Natural killer cell treated with Interleukin-12 subunit alpha and Interleukin-12 subunit beta and Interleukin-15 and Interleukin-18, amount 100 ng/mL, for 72 hours (primary cell): Measurements from ENCODE around the gene GCN1. TPM values are rescaled to one million over a fixed set of nuclear protein-coding genes. Genes with fewer than 3 reads are reported as not detected.

Source experiments
- ATAC-seq, 2 donors: fragments of 150-1000 bp; cut with Tn5 transposase in 1 of 2; sonication (Bioruptor Pico), chemical (Tn5 transposase) in 1 of 2; 2 replicates each; pipeline ENCODE4 v1.10.0; 2021
- DNase-seq: peaks from one replicate; pipeline ENCODE4 v3.0.0; 2022; ENCODE audit warnings: low spot score
- H3K27ac Mint-ChIP-seq, 2 donors: 1 replicate in 1 of 2; 2 replicates in 1 of 2; pipeline ENCODE4 v1.8.0; 2022; ENCODE audit warnings: mixed read lengths in 2 of 2, mild to moderate bottlenecking in 1 of 2, moderate library complexity in 1 of 2
- H3K27me3 Mint-ChIP-seq, 2 donors: 1 replicate in 1 of 2; 2 replicates in 1 of 2; pipeline ENCODE4 v1.8.0; 2022; ENCODE audit warnings: mixed read lengths in 2 of 2
- H3K36me3 Mint-ChIP-seq: one replicate; pipeline ENCODE4 v1.8.0; 2022; ENCODE audit warnings: mixed read lengths
- H3K4me1 Mint-ChIP-seq, 2 donors: 1 replicate in 1 of 2; 2 replicates in 1 of 2; pipeline ENCODE4 v1.8.0; 2022; ENCODE audit warnings: low read depth in 2 of 2, mixed read lengths in 2 of 2, mild to moderate bottlenecking in 1 of 2
- H3K4me3 Mint-ChIP-seq: one replicate; pipeline ENCODE4 v1.8.0; 2022; ENCODE audit warnings: mixed read lengths
- H3K9me3 Mint-ChIP-seq: 2 replicates; pipeline ENCODE4 v1.8.0; 2022; ENCODE audit warnings: mixed read lengths
- total RNA-seq, 2 donors: library from RNA; stranded (reverse); gene quantifications; one replicate each; pipeline ENCODE4 v1.2.3, GENCODE V29; 2022

GCN1 gene
- total RNA-seq, 2 donors from 2014 or later = 126 to 311 TPM

DNA sequence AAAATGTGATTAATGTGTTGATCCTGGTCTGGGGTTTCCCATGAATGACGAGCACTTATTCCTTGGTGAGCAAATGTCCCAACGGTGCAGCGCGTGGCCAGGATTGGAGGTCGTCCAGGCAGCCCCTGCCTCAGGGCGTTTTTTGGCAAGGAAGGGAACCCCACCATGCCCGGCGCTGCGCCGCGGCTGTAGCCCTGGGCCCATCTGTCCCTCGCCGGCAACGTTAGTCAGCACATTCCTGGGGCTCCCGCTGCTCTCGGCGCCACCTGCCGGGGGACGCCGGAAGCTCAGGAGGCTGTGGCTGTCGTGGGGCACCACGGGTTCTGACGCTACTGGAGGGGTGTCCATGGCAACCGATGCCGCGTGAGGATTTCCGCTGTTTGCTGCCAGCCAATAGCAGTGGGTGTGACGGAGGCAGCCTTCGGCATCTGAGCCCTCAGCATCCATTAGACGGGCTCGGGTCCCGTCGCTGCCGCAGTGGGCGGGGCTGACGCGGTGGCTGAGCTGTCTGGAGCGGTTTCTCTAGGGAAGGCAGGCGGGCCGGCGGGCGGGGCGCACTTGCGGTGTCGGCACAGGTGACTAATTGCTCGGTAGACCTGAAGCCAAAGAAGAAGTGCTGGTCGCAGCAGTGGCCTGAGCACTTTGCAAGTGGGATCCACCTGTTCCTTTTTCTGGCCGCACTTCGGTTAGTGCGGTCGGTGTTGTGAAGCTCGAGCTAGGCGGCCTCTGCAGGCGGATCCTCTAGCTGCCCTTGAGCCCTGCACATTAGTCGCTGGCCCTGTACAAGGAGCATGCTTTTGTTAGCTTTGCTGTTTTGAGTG, 107.5 kb downstream of the GCN1 start:
- Mint-ChIP-seq H3K27ac (peak overlapping the region; percentile 87 to 90), H3K9me3 (no peaks in the 10 kb centered on the region), H3K36me3 (no peaks in the 10 kb centered on the region), H3K27me3 (no peaks in the 10 kb centered on the region), H3K4me3 (peak overlapping the region; percentile 78), H3K4me1 (peaks cover 20 to 30% of the 10 kb centered on the region in 2 donors)
- ATAC-seq (peak; percentile 99), DNase-seq (peak; percentile 100)

DNA sequence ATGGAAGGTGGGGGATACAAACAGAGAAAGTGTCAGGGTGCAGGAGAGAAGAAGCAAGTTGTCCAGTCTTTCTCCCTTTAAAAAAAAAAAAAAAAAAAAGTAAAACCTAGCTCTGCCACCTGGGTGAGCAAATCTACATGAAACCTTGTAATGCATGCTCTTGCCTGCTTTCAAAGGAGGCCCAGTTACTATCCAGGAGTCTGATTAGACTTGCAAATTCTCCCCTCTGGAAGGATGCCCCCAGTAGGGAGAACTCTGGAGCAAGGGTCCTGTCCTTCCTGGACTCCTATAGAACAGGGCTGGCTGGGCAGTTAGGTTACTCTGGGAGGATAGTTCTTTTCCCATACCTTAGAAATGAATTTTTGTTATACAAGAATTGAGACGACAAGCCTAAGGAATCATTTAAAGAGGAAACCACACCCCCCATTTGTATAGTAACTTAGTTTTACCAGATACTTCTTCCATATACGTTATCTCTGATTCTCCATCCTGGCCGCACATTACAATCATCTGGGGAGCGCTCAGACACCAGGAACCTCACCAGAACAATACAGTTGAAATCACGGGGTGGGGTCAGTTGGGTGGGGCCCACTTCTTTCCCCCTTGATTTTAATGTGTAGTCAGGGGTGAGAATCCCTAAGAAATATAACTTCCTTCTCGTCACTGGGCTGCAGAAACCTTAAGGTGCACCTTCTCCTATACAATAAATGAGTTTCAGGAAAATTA, 108.4 kb downstream of the GCN1 start:
- Mint-ChIP-seq H3K36me3 (no peaks in the 10 kb centered on the region), H3K4me1 (peaks cover 20 to 25% of the 10 kb centered on the region in 2 donors), H3K9me3 (no peaks in the 10 kb centered on the region), H3K27ac (peak overlapping the region; percentile 87 to 90), H3K27me3 (no peaks in the 10 kb centered on the region), H3K4me3 (peak overlapping the region; percentile 78)
- ATAC-seq (no peak), DNase-seq (no peak)

DNA sequence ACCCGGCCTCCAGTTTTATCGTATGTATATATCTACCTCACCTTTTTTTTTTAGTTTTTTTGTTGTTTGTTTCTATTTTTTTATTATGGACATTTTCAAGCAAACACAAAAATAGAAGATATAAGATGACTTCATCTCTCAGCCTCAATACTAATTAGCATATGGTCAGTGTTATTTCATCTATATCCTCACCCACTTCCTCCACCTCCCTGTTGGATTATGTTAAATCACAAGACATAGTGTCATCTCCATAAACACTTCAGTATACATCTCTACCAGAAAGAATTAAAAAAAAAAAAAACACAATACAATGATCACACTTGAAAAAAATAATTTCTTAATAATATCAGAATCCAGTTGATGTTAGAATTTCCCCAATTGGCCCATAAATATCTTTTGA, 112.9 kb downstream of the GCN1 start:
- Mint-ChIP-seq H3K36me3 (no peaks in the 10 kb centered on the region), H3K27me3 (no peaks in the 10 kb centered on the region), H3K4me3 (no peak overlapping the region), H3K27ac (no peak overlapping the region), H3K9me3 (no peaks in the 10 kb centered on the region), H3K4me1 (peaks cover 8 to 12% of the 10 kb centered on the region in 2 donors)
- no peak for ATAC-seq
- DNase-seq = no peak

DNA sequence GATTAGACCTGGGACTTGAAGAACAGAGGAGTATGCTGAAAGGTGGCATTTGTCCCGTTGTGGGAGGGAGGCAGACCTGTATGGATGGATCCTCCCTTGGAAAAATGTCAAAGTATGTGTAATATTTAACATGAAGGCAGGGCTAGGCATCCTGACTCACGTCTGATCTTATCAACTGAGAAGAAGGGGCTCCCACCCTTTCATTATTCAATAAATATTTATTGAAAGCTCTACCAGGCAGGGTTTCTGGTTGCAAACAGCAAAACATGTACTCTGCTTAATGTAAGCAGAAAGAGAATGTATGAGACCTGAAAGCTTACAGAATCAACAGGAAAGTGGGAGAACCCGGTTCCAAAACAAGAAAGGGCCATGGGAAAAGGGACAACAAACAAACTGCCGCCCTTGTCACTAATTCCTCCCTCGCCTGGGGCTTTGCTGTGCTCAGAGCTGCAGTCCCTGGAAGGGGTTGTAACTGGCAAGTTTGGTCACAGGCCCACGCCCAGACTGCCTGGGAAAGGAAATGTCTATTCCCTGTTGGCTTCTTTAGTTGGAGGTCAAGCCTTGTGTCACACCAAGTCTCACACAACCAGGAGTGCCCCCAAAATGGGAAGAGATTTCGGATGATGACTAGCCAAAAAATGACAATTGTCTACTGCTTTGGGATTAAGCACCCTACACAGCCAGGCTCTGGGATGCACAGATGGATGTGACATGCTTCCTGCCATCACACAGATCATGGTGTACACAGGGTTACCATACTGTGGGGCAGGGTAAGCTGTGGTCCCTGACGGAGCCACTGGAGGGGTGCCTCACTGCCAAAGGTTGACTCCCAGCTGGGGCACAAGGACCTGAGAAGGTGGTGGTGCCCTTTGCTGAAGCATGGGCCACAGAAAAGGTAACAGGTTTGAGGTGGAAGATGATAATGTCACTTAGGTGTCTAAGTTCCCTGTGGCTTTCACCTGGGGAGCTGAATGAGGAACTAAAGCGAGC, 114.8 kb downstream of the GCN1 start:
- no peaks in the 10 kb centered on the region for H3K9me3 Mint-ChIP-seq
- no peak for ATAC-seq
- H3K36me3 Mint-ChIP-seq = no peaks in the 10 kb centered on the region
- peak overlapping the region in 1 of 2 donors; percentile 37 for H3K27ac Mint-ChIP-seq
- no peaks in the 10 kb centered on the region for H3K27me3 Mint-ChIP-seq
- DNase-seq = no peak
- no peak overlapping the region for H3K4me3 Mint-ChIP-seq
- H3K4me1 Mint-ChIP-seq = peaks cover 0 to 2% of the 10 kb centered on the region in 2 donors

DNA sequence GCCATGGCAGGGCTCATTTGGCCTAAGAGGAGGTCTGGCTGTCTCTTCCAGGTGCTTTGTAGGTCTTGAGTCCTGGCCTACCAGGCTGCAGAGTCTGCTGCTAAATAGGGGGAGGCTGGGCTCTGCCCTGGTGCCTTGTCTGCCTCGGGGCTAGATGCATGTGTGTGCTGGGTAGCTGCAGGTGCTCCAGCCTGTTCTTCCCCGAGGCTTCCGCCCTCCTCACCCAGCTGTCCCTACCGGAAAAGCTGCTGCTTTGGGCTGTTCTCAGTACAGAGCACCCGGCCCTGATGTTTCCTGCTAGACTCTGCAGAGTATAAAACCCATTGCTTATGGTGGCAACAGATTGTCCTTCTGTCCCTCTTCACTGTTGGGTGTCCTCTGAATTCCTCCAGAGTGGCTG, 115.6 kb downstream of the GCN1 start:
- Mint-ChIP-seq H3K9me3 (no peaks in the 10 kb centered on the region), H3K4me3 (no peak overlapping the region)

DNA sequence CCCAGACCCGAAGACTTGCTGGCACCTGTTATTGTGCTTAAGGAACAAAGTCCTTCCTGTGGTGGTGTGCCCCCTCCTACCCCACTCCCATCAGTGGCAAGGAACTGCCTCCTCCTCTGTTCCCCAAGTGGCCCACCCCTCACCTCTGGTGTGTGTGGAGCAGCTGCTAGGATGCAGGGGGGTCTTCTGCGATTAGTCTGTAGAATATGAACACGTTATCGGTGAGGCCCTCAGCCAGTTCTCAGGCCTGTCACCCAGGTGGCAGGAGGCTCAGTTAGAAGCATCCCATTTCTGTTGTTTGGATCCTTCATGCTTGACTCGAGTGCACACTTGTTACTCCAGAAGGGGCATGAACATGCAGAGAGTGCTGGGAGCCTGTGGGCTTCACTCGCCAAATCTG, 117.3 kb downstream of the GCN1 start:
- no peak for ATAC-seq
- Mint-ChIP-seq H3K27me3 (no peaks in the 10 kb centered on the region), H3K4me1 (peaks cover 0 to 2% of the 10 kb centered on the region in 2 donors), H3K9me3 (no peaks in the 10 kb centered on the region), H3K27ac (no peak overlapping the region), H3K4me3 (no peak overlapping the region), H3K36me3 (no peaks in the 10 kb centered on the region)
- no peak for DNase-seq

More for the DNA sequence above, 115.6 kb downstream of the GCN1 start:
- DNase-seq = no peak
- peak in 1 of 2 donors; percentile 28 for ATAC-seq
- H3K27me3 Mint-ChIP-seq = no peaks in the 10 kb centered on the region
- peaks cover 0 to 2% of the 10 kb centered on the region in 2 donors for H3K4me1 Mint-ChIP-seq
- H3K36me3 Mint-ChIP-seq = no peaks in the 10 kb centered on the region
- no peak overlapping the region for H3K27ac Mint-ChIP-seq

Other genes with a start within 250 kb of the GCN1 start
- 1 to 10 TPM; 4.3 to 9.8 TPM for gene BICDL1, start 205.5 kb downstream of the GCN1 start, total RNA-seq
- 10 to 100 TPM; 85.2 to 94.1 TPM for gene RAB35, start 78.0 kb downstream of the GCN1 start, total RNA-seq
- gene RPLP0, start 6.4 kb upstream of the GCN1 start, total RNA-seq = 1,000 to 10,000 TPM; 1,757 to 2,186 TPM
- gene PXN, start 71.0 kb upstream of the GCN1 start, total RNA-seq = 100 to 1,000 TPM; 133 to 160 TPM
- 1,000 to 10,000 TPM; 6,345 to 8,722 TPM for gene RNU4-2, start 97.2 kb upstream of the GCN1 start, total RNA-seq
- 1,000 to 10,000 TPM; 1,386 to 2,161 TPM for gene RNU4-1, start 98.5 kb upstream of the GCN1 start, total RNA-seq
- gene SIRT4, start 107.6 kb upstream of the GCN1 start, total RNA-seq = 1 to 10 TPM; 2.4 to 2.6 TPM
- not detected for gene PLA2G1B, start 133.1 kb upstream of the GCN1 start, total RNA-seq
- not detected for gene MSI1, start 174.4 kb upstream of the GCN1 start, total RNA-seq
- gene COX6A1, start 243.4 kb upstream of the GCN1 start, total RNA-seq = 100 to 1,000 TPM; 320 to 343 TPM